RWPE1 (cell line): ENCODE measurements around the gene DAPK2.

ENCODE experiments used
- CTCF ChIA-PET: fragments of 350-600 bp; sonication (Branson Sonifier 250); formaldehyde crosslinking; extraction: SDS; loops from one replicate; lab custom pipeline; 2021; lab: Yijun Ruan, JAX
- POLR2A ChIA-PET: fragments of 400-600 bp; formaldehyde crosslinking; extraction: SDS; loops from one replicate; lab custom pipeline; 2020; ENCODE audit warnings: antibody characterized with exemption; ENCODE audit not compliant: low non-redundant PET; lab: Yijun Ruan, JAX
- DNase-seq: peaks from one replicate; pipeline ENCODE4 v3.0.0; 2012; ENCODE audit warnings: low spot score
- H3K27ac ChIP-seq: fragments of 450-650 bp; 2 replicates; pipeline ENCODE4 v1.5.1; 2017
- TF ChIP-seq, protein P1 (sequence below): fragments of 450-650 bp; conservative IDR thresholded peaks from 2 replicates; pipeline ENCODE4 v1.5.1; 2017; ENCODE audit warnings: low read depth, mild to moderate bottlenecking

Gene DAPK2

DNA sequence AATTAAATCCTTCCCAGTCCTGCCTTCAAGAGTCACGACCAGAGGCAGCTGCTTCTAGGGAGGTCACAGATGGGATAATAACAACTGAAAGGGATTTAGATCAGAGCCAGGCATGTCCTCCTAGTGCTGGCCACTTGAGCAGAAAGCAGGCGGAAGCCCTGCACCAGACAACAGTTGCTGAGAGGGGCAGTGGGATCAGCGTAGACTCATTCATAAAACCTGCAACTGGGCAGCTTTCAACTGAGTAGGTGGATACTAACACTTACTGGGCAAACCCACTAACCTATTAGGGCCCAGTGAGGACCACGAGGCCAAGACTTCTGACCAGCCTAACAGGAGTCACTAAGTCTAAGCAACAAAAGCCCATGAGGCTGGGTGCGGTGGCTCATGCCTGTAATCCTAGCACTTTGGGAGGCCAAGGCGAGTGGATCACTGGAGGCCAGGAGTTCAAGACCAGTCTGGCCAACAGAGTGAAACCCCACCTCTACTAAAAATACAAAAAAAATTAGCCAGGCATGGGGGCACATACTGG lies 67.0 kb downstream of the DAPK2 start:
- ChIA-PET POLR2A (no interaction called here), CTCF (interaction anchor here (2.3 kb wide), 1 partner anchor 33 kb away, joined by 11 read pairs; no protein-coding TSS in a partner anchor)
- TF ChIP-seq, protein P1, sequence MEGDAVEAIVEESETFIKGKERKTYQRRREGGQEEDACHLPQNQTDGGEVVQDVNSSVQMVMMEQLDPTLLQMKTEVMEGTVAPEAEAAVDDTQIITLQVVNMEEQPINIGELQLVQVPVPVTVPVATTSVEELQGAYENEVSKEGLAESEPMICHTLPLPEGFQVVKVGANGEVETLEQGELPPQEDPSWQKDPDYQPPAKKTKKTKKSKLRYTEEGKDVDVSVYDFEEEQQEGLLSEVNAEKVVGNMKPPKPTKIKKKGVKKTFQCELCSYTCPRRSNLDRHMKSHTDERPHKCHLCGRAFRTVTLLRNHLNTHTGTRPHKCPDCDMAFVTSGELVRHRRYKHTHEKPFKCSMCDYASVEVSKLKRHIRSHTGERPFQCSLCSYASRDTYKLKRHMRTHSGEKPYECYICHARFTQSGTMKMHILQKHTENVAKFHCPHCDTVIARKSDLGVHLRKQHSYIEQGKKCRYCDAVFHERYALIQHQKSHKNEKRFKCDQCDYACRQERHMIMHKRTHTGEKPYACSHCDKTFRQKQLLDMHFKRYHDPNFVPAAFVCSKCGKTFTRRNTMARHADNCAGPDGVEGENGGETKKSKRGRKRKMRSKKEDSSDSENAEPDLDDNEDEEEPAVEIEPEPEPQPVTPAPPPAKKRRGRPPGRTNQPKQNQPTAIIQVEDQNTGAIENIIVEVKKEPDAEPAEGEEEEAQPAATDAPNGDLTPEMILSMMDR: no peak
- DNase-seq: no peak
- H3K27ac ChIP-seq: no peak overlapping the region

DNA sequence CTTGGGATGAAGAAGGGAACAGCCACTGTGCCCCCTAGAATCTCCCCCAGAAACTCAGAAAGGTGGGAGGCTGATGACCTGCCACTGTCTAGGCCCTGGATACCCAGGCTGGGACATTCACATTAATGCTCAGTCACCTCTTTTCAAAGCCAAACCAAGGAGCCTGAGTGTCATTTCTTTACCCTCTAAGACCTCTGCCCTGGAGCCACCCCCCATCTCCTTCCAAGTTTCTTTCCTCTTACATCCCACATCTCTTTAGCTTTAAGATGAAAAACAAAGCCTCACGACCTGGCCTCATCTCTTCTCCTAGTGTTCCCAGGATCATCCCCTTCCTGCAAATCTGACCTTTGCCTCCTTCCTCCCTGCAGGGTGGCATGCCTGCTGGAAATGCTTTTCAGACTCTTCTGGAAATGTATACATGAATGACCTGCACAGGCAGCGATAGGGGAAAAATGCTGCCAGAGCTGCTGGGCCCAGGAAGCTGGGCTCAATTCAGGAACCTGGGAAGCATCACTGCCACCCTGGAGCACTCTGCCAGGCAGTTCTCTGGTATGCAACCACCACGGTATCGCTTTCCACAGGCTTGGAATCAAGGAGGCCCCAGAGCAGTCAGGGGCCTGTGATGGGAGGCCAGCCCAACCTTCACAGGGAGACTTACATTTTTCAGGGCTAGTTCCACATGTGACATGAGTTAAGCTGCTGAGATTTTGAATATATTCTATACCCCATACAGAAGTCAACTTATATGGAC lies 67.6 kb downstream of the DAPK2 start:
- TF ChIP-seq, protein P1: no peak
- POLR2A ChIA-PET: no interaction called here
- no peak for DNase-seq
- CTCF ChIA-PET: no interaction called here
- no peak overlapping the region for H3K27ac ChIP-seq

DNA sequence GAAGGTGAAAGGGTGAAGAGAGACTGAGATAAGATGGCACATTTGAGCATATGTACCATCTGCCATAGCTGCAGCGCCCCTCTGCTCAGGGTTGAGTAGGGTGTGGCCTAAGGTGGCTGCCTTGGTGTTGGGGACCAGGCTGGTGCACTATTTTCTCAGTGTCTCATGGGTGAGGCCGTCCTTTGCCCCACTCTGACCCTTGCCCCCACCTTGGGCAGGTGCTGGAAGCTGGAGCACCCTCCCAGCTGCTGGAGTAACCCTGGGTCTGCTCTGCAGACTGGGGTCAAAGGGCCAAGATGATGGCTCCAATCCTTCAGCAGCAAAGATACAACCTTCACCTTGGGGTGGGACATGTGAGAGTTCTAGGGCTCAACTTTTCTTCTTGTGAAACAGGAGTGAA lies 69.2 kb downstream of the DAPK2 start:
- no peak for DNase-seq
- H3K27ac ChIP-seq: no peak overlapping the region
- POLR2A ChIA-PET: no interaction called here
- CTCF ChIA-PET: interaction anchor here (0.8 to 1.0 kb wide), 2 partner anchors 32 to 35 kb away, joined by 3 to 5 read pairs; no protein-coding TSS in a partner anchor
- TF ChIP-seq, protein P1: no peak

DNA sequence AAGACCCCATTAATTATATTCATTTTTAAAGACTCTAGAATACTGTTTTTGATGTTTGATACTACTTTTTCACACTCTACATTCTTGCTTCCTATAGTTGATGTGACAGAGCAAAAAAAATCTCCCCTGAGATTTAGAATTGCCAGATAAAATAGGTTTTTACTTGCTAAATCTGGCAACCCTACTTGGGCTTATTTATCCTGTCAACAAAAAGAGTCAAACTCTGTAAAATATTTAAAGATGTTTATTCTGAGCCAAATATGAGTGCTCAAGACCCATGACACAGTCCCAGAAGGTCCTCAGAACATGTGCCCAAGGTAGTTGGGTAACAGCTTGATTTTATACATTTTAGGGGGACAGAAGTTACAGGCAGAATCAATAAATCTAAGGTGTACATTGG lies 72.3 kb downstream of the DAPK2 start:
- ChIA-PET CTCF (no interaction called here), POLR2A (no interaction called here)
- TF ChIP-seq, protein P1: no peak
- H3K27ac ChIP-seq: no peak overlapping the region
- DNase-seq: no peak

DNA sequence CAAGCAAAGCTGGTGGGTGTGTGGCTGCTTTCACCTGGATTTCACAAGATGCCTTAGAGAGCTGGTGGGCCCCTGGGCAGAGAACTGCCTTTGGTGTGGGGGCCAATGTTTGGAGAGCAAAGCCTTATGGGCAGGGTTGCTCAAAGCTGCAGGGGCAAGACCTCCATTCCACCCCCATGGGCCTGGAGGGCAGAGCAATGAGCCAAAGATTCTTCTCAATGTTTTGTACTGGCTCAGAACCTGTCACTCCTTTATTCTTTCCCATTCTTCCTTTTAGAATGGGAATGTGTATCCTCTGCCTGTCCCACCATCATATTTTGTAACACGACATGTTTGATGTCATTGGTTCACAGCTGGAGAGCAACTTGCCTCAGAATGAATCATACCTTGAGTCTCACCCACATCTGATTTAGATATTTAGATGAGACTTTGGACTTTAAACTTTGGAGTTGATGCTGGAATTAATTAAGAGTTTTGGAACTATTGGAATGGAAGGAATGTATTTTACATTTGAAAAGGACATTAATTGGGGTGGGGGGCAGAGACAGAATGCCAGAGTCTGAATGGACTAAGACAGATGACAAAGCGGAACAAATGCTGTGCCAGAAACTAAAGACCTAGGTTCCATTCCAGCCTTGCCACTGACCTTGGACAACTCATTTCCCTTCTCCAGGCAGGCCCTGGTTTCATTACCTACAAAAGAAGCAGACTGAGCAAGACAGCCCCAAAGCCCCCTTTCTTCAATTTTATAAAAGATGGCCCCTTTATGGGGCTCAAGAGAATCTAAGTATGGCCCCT lies 72.9 kb downstream of the DAPK2 start:
- no peak overlapping the region for H3K27ac ChIP-seq
- POLR2A ChIA-PET: interaction anchor here (0.5 kb wide), 1 partner anchor 17 kb away, joined by 3 read pairs; no protein-coding TSS in a partner anchor
- CTCF ChIA-PET: interaction anchor here (0.6 to 1.5 kb wide), 2 partner anchors 28 to 1054 kb away, joined by 3 read pairs; no protein-coding TSS in a partner anchor
- TF ChIP-seq, protein P1: no peak
- no peak for DNase-seq

DNA sequence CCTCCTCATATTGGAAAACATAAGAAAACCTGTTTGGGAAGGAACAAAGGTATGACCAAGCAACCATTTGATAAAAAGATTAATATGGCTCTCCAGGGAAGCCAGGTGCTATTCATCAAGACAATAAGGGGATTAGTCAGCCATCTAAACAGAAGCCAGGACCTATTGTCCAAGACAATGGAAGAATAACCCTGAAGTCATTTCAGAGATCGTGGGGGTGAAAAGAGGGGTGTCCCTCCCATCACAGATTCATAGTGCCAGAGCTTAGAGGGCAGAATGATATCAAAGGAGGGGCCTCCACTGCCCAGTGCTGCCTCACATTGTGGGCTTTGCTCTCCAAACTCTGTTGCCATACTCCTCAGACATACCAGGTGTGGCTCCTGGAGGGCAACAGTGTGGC lies 73.5 kb downstream of the DAPK2 start:
- H3K27ac ChIP-seq: no peak overlapping the region
- ChIA-PET POLR2A (interaction anchor here (0.5 kb wide), 1 partner anchor 17 kb away, joined by 3 read pairs; no protein-coding TSS in a partner anchor), CTCF (interaction anchor here (0.6 to 1.5 kb wide), 3 partner anchors 27 to 1054 kb away, joined by 3 read pairs; no protein-coding TSS in a partner anchor)
- DNase-seq: no peak
- TF ChIP-seq, protein P1: no peak
